ENCODE measurements around the gene GPX2.

DNA sequence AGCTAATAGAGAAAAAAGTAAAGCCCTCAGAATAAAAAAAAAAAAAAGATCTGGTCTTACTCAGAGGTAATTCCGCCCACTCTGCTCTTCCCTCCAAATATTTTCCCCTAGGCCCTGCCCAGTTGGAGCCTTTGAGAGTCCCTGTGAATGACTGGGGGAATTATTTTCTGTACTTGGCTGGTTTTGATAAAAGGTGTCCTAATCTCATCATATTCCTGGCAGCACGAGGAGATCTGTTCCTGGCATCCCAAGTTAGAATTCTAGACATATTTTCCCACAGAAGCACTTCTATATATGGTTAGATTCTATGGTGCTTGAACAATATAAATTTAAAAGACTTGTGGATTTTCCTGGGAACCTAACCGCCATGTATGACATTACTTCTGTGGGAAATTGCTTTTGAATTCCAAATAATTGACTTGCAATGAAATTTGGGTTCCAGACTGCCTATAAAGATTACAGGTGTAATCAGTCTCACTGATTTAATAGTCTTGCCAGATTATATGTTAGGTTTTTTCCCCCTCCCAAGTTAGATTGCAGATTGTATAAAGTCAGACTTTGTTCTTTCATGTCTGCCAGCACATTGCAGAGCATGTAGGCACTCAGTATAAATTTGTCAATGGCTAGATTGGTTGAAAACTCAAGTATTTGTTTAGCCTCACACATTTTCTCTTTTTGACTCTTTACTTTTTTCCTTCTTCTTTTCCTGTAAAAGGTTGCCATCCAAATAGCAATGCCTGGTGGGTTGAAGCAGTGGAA is 12.3 kb downstream of the GPX2 start:
- TF ChIP-seq, protein P1, sequence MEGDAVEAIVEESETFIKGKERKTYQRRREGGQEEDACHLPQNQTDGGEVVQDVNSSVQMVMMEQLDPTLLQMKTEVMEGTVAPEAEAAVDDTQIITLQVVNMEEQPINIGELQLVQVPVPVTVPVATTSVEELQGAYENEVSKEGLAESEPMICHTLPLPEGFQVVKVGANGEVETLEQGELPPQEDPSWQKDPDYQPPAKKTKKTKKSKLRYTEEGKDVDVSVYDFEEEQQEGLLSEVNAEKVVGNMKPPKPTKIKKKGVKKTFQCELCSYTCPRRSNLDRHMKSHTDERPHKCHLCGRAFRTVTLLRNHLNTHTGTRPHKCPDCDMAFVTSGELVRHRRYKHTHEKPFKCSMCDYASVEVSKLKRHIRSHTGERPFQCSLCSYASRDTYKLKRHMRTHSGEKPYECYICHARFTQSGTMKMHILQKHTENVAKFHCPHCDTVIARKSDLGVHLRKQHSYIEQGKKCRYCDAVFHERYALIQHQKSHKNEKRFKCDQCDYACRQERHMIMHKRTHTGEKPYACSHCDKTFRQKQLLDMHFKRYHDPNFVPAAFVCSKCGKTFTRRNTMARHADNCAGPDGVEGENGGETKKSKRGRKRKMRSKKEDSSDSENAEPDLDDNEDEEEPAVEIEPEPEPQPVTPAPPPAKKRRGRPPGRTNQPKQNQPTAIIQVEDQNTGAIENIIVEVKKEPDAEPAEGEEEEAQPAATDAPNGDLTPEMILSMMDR (conservative IDR thresholded peaks at IDR 0.05; ENCODE audit: low read length) = no peak
- no peak for TF ChIP-seq EZH2phosphoT487 (IDR thresholded peaks at IDR 0.05; ENCODE audit: borderline replicate concordance, low read depth, low read length)
